Measurements from ENCODE around the gene NFATC2.
"Not testable (repeated sequence)": the region's sequence is repeated elsewhere in the genome, so short reads cannot be mapped to it uniquely, and the experiment has no call there.

The NFATC2 gene

DNA sequence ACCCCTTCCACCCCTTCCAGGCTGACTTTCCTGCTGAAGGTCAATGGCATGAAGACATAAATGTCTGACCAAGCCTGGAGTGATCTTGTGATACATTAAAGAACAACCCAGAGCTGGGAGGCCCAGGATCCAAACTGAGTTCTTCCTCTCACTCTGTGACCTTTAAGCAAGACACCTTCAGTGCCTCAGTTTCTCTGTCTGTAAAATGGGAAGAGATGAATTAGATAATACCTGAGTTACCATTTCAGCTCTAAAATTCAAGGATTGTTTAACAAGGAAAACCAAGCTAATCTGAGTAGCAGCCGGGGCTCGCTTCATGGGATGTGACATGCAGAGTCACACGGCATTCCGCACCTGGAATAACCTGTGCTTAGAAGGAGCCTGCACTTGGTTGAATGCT lies 7.0 kb upstream of the NFATC2 start:
- no peak overlapping the region for H3K4me3 ChIP-seq (ENCODE audit: low read depth in 1 of 2, low read length in 2 of 2)
- no peak overlapping the region for H3K27ac ChIP-seq (ENCODE audit: low read depth, low read length)
- no peaks in the 10 kb centered on the region for H3K27me3 ChIP-seq (ENCODE audit: control insufficient read depth in 1 of 2, insufficient read depth in 2 of 2, low read length in 2 of 2)
- no peak overlapping the region for H3K9ac ChIP-seq (ENCODE audit: low read length)
- no peaks in the 10 kb centered on the region for H3K4me1 ChIP-seq (ENCODE audit: insufficient read depth, low read length)
- H3K9me3 ChIP-seq (ENCODE audit: low read length) = no peaks in the 10 kb centered on the region
- H3K36me3 ChIP-seq (ENCODE audit: insufficient read depth, low read length) = no peaks in the 10 kb centered on the region

DNA sequence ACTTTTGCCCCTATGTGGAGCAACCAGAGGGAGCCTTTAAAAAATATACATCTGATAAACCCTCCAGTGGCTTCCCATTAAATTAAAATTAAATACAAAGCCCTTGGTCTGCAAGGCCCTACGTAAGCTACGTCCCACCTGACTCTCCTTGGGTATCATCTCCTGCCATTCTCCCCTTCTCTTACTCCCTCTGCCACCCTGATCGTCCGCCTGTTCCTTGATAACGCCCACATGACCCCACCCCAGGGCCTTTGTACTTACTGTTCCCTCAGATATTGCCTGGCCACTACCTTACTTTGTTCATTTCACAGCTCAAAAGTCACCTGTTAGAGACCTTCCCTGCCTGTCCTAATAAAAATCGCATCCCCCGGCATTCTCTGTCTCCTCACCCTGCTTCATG lies 5.4 kb upstream of the NFATC2 start:
- H3K27me3 ChIP-seq (ENCODE audit: control insufficient read depth in 1 of 2, insufficient read depth in 2 of 2, low read length in 2 of 2) = peaks cover 0 to 9% of the 10 kb centered on the region in 2 donors
- H3K4me3 ChIP-seq (ENCODE audit: low read depth in 1 of 2, low read length in 2 of 2) = no peak overlapping the region
- no peaks in the 10 kb centered on the region for H3K36me3 ChIP-seq (ENCODE audit: insufficient read depth, low read length)
- no peak overlapping the region for H3K27ac ChIP-seq (ENCODE audit: low read depth, low read length)
- peaks cover 4% of the 10 kb centered on the region for H3K4me1 ChIP-seq (ENCODE audit: insufficient read depth, low read length)
- H3K9ac ChIP-seq (ENCODE audit: low read length) = no peak overlapping the region
- no peaks in the 10 kb centered on the region for H3K9me3 ChIP-seq (ENCODE audit: low read length)

DNA sequence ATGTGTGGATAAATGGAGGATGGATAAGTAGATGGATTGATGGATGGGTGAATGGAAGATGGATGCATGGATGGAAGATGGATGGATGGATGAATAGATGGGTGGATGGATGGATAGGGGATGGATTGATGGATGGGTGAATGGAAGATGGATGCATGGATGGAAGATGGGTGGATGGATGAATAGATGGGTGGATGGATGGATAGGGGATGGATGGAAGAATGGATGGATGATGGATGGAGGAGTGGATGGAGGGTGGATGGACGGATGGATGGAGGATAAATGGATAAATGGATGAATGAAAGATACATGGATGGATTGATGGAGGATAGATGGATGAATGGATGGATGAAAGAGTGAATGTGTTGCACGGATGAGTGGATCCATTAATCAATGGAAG lies 3.0 kb upstream of the NFATC2 start:
- Histone ChIP-seq H3K4me1 (ENCODE audit: insufficient read depth, low read length) (peaks cover 21% of the 10 kb centered on the region), H3K27ac (ENCODE audit: low read depth, low read length) (no peak overlapping the region), H3K27me3 (ENCODE audit: control insufficient read depth in 1 of 2, insufficient read depth in 2 of 2, low read length in 2 of 2) (peaks cover 0 to 12% of the 10 kb centered on the region in 2 donors), H3K9ac (ENCODE audit: low read length) (no peak overlapping the region), H3K9me3 (ENCODE audit: low read length) (no peaks in the 10 kb centered on the region), H3K36me3 (ENCODE audit: insufficient read depth, low read length) (no peaks in the 10 kb centered on the region), H3K4me3 (ENCODE audit: low read depth in 1 of 2, low read length in 2 of 2) (no peak overlapping the region)

DNA sequence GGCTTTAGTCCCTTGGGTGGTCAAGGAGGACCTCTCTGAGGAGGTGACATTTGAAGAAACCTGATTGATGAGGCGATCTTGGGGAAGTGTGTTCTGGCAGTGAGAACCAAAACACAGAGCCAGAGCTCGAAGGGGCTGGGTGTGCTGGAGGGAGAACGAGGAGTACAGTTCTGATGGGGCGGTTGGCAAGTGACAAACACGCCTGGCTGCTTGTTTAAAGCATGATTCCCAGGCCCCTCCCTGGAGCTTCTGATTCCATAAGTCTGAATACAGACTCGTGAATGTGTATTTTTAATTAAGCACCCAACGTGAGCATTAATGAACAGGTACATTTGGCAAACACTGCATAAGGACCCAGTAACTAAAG lies 886 bp upstream of the NFATC2 start:
- Histone ChIP-seq H3K27ac (ENCODE audit: low read depth, low read length) (no peak overlapping the region), H3K4me3 (ENCODE audit: low read depth in 1 of 2, low read length in 2 of 2) (peak overlapping the region in 1 of 2 donors; percentile 21), H3K27me3 (ENCODE audit: control insufficient read depth in 1 of 2, insufficient read depth in 2 of 2, low read length in 2 of 2) (peaks cover 0 to 12% of the 10 kb centered on the region in 2 donors), H3K4me1 (ENCODE audit: insufficient read depth, low read length) (peaks cover 21% of the 10 kb centered on the region), H3K9me3 (ENCODE audit: low read length) (no peaks in the 10 kb centered on the region), H3K9ac (ENCODE audit: low read length) (no peak overlapping the region), H3K36me3 (ENCODE audit: insufficient read depth, low read length) (no peaks in the 10 kb centered on the region)

DNA sequence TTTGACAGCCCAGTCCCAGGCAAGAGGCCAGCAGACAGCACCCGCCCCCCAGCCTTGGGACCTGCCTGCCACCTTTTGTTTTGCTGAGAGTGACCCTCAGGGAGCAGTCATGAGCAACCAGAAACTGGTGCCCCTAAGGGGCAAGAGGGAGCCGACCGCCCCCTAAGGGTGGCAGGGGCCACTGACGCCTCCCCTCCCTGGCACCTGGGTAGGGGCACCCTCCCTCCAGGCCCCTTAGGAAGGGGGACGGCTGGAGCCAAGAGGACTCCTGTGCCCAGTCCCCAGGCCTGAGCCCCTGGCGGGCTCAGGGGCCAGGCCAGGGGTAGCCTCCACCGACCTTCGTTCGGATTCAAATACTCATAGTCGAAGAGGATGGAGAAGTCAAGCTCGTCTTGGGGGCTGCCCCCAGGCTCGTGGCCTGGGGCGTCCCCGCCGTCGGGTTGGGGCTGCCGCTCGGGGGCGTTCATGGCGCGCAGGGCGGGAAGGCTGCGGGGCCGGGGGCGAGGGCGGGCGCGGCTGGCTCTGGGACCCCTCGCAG lies 417 bp downstream of the NFATC2 start:
- Histone ChIP-seq H3K9ac (ENCODE audit: low read length) (no peak overlapping the region), H3K4me3 (ENCODE audit: low read depth in 1 of 2, low read length in 2 of 2) (peak overlapping the region; percentile 17 to 48), H3K4me1 (ENCODE audit: insufficient read depth, low read length) (peaks cover 21% of the 10 kb centered on the region), H3K27ac (ENCODE audit: low read depth, low read length) (peak overlapping the region; percentile 69), H3K9me3 (ENCODE audit: low read length) (peaks cover 3% of the 10 kb centered on the region), H3K27me3 (ENCODE audit: control insufficient read depth in 1 of 2, insufficient read depth in 2 of 2, low read length in 2 of 2) (peaks cover 0 to 12% of the 10 kb centered on the region in 2 donors), H3K36me3 (ENCODE audit: insufficient read depth, low read length) (no peaks in the 10 kb centered on the region)

DNA sequence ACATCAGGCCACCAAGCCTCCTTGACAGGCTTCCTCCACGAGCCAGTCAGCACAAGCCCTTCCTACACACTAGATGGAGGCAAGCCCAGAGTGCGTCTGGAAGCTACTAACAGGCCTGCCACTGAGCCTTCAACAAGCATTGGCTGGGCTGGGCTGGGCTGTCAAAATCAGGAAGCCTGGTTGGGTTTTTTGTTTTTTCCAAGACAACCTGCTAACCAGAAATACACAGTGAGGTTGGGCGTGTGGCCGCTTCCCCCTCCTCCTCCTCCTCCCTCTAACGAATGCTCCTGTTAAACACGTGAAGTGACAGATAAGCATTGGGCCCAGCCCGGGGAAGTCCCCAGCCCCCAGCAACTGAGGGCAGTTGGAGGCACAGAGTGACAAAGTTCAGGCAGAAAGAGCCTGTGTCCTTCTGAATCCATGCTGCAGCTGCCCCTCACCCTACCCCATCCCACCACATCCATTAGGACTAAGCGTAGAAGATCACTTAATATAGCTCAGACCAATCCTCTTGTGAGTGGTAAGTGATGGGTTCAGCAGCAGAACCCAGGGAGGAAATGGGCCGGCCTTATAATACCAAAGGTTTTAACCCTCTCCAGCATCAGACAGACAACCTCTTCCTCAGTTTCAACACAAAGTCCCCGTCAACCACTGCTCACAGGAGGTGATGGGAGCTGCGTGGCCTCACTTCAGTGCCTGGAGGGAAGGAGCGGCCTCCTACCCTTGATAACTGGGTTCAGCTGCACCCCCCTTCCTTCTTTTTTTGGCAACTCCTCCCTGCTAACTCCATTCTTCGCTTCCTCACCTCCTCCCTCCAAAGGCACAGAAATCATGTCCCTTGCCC lies 1.1 kb downstream of the NFATC2 start:
- no peaks in the 10 kb centered on the region for H3K36me3 ChIP-seq (ENCODE audit: insufficient read depth, low read length)
- no peak overlapping the region for H3K4me3 ChIP-seq (ENCODE audit: low read depth in 1 of 2, low read length in 2 of 2)
- H3K4me1 ChIP-seq (ENCODE audit: insufficient read depth, low read length) = peaks cover 21% of the 10 kb centered on the region
- H3K27ac ChIP-seq (ENCODE audit: low read depth, low read length) = peak overlapping the region; percentile 69
- H3K9ac ChIP-seq (ENCODE audit: low read length) = no peak overlapping the region
- peaks cover 0 to 12% of the 10 kb centered on the region in 2 donors for H3K27me3 ChIP-seq (ENCODE audit: control insufficient read depth in 1 of 2, insufficient read depth in 2 of 2, low read length in 2 of 2)
- peaks cover 3% of the 10 kb centered on the region for H3K9me3 ChIP-seq (ENCODE audit: low read length)

DNA sequence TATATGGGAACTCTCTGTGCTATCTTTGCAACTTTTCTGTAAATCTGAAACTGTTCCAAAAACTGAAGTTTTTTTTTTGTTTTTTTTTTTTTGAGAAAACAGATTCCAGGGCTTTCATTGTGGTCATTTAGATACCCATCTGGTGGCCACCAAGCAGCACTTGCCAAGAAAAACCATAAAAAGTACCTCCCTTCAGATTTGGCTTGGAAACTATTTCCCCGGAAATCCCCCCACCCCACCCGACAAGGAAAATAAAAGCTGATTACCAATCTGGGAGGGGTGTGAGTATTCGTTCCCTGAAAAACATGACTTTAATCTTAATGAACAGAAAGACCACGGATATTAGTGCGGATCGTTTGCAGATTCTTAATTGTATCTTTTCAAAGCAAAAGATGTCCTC lies 1.9 kb downstream of the NFATC2 start:
- Histone ChIP-seq H3K9me3 (ENCODE audit: low read length) (peaks cover 3% of the 10 kb centered on the region), H3K36me3 (ENCODE audit: insufficient read depth, low read length) (no peaks in the 10 kb centered on the region), H3K4me1 (ENCODE audit: insufficient read depth, low read length) (peaks cover 21% of the 10 kb centered on the region), H3K27me3 (ENCODE audit: control insufficient read depth in 1 of 2, insufficient read depth in 2 of 2, low read length in 2 of 2) (peaks cover 0 to 12% of the 10 kb centered on the region in 2 donors), H3K27ac (ENCODE audit: low read depth, low read length) (peak overlapping the region; percentile 27), H3K4me3 (ENCODE audit: low read depth in 1 of 2, low read length in 2 of 2) (no peak overlapping the region), H3K9ac (ENCODE audit: low read length) (no peak overlapping the region)

DNA sequence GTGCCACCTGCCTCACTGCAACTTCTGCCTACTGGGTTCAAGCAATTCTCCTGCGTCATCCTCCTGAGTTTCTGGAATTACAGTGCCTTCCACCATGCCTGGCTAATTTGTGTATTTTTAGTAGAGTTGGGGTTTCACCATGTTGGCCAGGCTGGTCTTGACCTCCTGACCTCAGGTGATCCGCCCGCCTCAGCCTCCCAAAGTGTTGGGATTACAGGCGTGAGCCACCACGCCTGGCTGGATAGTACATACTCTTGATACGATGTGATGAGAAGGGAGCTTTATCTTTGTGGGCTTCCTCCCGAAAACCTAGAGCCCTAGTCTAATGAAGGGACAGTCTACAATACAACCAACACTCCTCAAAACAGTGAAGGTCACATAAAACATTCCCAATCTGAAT lies 2.4 kb downstream of the NFATC2 start:
- peaks cover 21% of the 10 kb centered on the region for H3K4me1 ChIP-seq (ENCODE audit: insufficient read depth, low read length)

DNA sequence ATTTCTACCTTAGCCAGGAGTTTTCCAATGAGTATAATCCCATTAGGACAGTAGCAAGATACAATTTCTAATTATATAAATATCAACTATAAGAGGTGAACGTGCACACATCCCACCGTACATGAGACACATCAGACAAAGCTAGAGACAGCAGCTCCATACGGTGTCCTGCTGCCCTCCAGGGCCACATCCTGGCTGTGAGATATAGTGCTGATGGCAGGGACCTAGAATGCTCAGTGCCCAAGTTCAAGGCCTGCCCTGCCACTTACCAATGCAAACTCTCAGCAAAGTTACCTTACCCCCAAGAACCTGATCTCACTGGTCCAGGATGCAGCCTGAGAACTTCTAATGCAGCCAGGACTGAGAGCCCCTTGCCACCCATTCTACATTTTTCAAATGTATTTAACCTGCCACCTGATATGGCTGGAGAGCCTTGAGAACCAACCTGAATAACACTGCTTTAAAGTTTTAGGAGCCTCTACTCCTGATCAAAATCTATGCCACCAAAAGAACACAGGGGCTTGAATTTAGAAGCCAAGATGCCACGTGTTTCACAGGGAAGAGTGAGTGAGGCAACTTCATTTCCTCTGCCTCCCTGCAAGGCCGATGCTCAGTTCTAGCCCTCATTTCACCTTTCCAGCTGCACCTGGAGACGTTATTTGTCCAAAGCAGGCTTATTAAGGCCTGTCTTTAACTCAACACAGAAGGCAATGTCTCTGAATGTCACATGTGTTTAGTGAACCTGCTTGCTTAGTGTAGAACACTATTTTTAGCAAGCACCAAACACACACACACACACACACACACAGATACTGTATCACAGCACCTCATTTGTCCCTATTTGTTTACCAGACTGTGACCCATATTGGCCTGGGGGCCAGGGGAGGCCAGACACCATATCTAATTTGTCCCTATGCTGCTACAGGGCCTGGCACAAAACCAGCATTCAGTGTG lies 6.1 kb downstream of the NFATC2 start:
- H3K9me3 ChIP-seq (ENCODE audit: low read length) = peaks cover 3% of the 10 kb centered on the region
- H3K4me1 ChIP-seq (ENCODE audit: insufficient read depth, low read length) = peaks cover 8% of the 10 kb centered on the region
- H3K9ac ChIP-seq (ENCODE audit: low read length) = no peak overlapping the region
- no peak overlapping the region for H3K27ac ChIP-seq (ENCODE audit: low read depth, low read length)
- no peaks in the 10 kb centered on the region for H3K36me3 ChIP-seq (ENCODE audit: insufficient read depth, low read length)
- H3K4me3 ChIP-seq (ENCODE audit: low read depth in 1 of 2, low read length in 2 of 2) = no peak overlapping the region
- no peaks in the 10 kb centered on the region for H3K27me3 ChIP-seq (ENCODE audit: control insufficient read depth in 1 of 2, insufficient read depth in 2 of 2, low read length in 2 of 2)

More for the DNA sequence above, 2.4 kb downstream of the NFATC2 start:
- not testable (repeated sequence) for H3K4me3 ChIP-seq (ENCODE audit: low read depth in 1 of 2, low read length in 2 of 2); H3K27ac ChIP-seq (ENCODE audit: low read depth, low read length); H3K9ac ChIP-seq (ENCODE audit: low read length); H3K9me3 ChIP-seq (ENCODE audit: low read length); H3K36me3 ChIP-seq (ENCODE audit: insufficient read depth, low read length)
- H3K27me3 ChIP-seq (ENCODE audit: control insufficient read depth in 1 of 2, insufficient read depth in 2 of 2, low read length in 2 of 2) = peaks cover 0 to 12% of the 10 kb centered on the region in 2 donors

DNA sequence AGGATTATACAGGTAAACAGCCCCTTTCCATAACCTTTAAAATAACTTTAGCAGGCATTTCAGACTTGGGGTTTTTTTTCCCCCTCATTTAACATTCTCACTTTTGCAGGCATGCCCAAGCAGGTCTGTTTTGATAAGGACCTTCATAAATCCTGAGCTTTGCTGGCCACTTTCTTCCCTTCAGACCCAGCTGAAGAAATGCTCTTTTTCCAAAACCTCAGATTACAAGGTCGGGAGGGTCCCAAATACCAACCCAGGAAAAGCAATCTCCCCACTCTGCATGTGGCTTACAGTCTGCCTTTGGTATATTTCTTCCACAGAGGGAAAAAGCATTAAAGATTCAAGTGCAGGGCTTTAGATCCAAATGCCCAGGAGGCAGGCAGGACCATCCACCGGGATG lies 6.8 kb downstream of the NFATC2 start:
- no peak overlapping the region for H3K27ac ChIP-seq (ENCODE audit: low read depth, low read length)
- no peaks in the 10 kb centered on the region for H3K27me3 ChIP-seq (ENCODE audit: control insufficient read depth in 1 of 2, insufficient read depth in 2 of 2, low read length in 2 of 2)
- H3K9me3 ChIP-seq (ENCODE audit: low read length) = peaks cover 3% of the 10 kb centered on the region
- peaks cover 1% of the 10 kb centered on the region for H3K4me1 ChIP-seq (ENCODE audit: insufficient read depth, low read length)
- no peaks in the 10 kb centered on the region for H3K36me3 ChIP-seq (ENCODE audit: insufficient read depth, low read length)
- H3K4me3 ChIP-seq (ENCODE audit: low read depth in 1 of 2, low read length in 2 of 2) = no peak overlapping the region
- H3K9ac ChIP-seq (ENCODE audit: low read length) = no peak overlapping the region

DNA sequence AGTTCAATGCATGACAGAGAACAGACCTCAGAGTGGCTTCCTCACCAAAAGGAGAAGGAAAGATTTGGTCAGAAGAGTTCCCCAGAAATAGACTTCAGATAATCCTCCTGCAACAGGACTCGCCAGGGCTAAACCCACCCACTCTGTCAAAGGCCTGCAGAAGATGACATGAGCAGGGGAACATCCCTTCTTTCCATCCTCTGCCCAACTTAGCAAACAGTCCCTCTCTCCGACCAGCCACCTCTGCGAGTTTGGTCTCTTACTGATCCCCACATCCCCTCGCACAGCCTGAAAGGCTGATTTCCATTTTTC lies 7.5 kb downstream of the NFATC2 start:
- Histone ChIP-seq H3K27me3 (ENCODE audit: control insufficient read depth in 1 of 2, insufficient read depth in 2 of 2, low read length in 2 of 2) (no peaks in the 10 kb centered on the region), H3K36me3 (ENCODE audit: insufficient read depth, low read length) (no peaks in the 10 kb centered on the region), H3K9ac (ENCODE audit: low read length) (no peak overlapping the region), H3K27ac (ENCODE audit: low read depth, low read length) (no peak overlapping the region), H3K4me3 (ENCODE audit: low read depth in 1 of 2, low read length in 2 of 2) (no peak overlapping the region), H3K4me1 (ENCODE audit: insufficient read depth, low read length) (no peaks in the 10 kb centered on the region), H3K9me3 (ENCODE audit: low read length) (peaks cover 3% of the 10 kb centered on the region)

Data from muscle layer of colon (tissue), 2 donors.